ENCODE data around the gene CPD. TPM values are rescaled to one million over a fixed set of nuclear protein-coding genes. Genes with fewer than 3 reads are reported as not detected.
"Not testable (repeated sequence)": the region's sequence is repeated elsewhere in the genome, so short reads cannot be mapped to it uniquely, and the experiment has no call there.

CPD gene
- total RNA-seq, 1 experiment from 2014 or later, result 38.0 TPM

- Histone ChIP-seq H3K27me3 (replicated peaks; ENCODE audit: insufficient read depth, low read depth, low read length, poor library complexity) (no peaks in the 10 kb centered on the region), H3K36me3 (ENCODE audit: insufficient read depth, low read length, poor library complexity, severe bottlenecking) (no peaks in the 10 kb centered on the region), H3K4me1 (ENCODE audit: insufficient read depth, low read length, poor library complexity, severe bottlenecking) (peaks cover 12% of the 10 kb centered on the region), H3K27ac (ENCODE audit: low read depth, low read length, poor library complexity, severe bottlenecking) (no peak overlapping the region), H3K4me3 (ENCODE audit: low read depth, low read length, poor library complexity, severe bottlenecking) (no peak overlapping the region), H3K9me3 (ENCODE audit: low read depth, low read length, poor library complexity, severe bottlenecking) (no peaks in the 10 kb centered on the region)
- POLR2A ChIA-PET (ENCODE audit: low non-redundant PET), result no interaction called here
- CTCF ChIA-PET, result interaction anchor here (0.6 to 1.0 kb wide), 3 partner anchors 44 to 391 kb away, joined by 4 to 7 read pairs (median 4); partner anchors contain the start of genes CRLF3 and GOSR1
- TF ChIP-seq EZH2 (IDR thresholded peaks at IDR 0.05; ENCODE audit: borderline replicate concordance, low read depth, low read length, poor library complexity, severe bottlenecking) (no peak), CTCF (conservative IDR thresholded peaks at IDR 0.05; ENCODE audit: low read depth, low read length) (no peak)
- no TSS peak for BruUV-seq (replicated peaks)
- DNase-seq (ENCODE audit: low spot score), result peak; percentile 89
- intact Hi-C loops (cut with micrococcal nuclease; ENCODE audit: unreplicated experiment), result loop anchor here (10.0 kb wide), 1 partner anchor 61 kb away; no protein-coding TSS in a partner anchor
These were observed 54.8 kb downstream of the CPD start for GRCh38 chr17:30433514-30433913.

GRCh38 chr17:30436729-30437128, 58.0 kb downstream of the CPD start:
- Histone ChIP-seq H3K27me3 (replicated peaks; ENCODE audit: insufficient read depth, low read depth, low read length, poor library complexity) (no peaks in the 10 kb centered on the region), H3K36me3 (ENCODE audit: insufficient read depth, low read length, poor library complexity, severe bottlenecking) (no peaks in the 10 kb centered on the region), H3K4me1 (ENCODE audit: insufficient read depth, low read length, poor library complexity, severe bottlenecking) (peaks cover 12% of the 10 kb centered on the region), H3K9me3 (ENCODE audit: low read depth, low read length, poor library complexity, severe bottlenecking) (no peaks in the 10 kb centered on the region), H3K4me3 (ENCODE audit: low read depth, low read length, poor library complexity, severe bottlenecking) (no peak overlapping the region), H3K27ac (ENCODE audit: low read depth, low read length, poor library complexity, severe bottlenecking) (no peak overlapping the region)
- POLR2A ChIA-PET (ENCODE audit: low non-redundant PET), result no interaction called here
- intact Hi-C loops (cut with micrococcal nuclease; ENCODE audit: unreplicated experiment), result loop anchor here (10.0 kb wide), 1 partner anchor 58 kb away; no protein-coding TSS in a partner anchor
- CTCF ChIA-PET, result no interaction called here
- no peak for TF ChIP-seq EZH2 (IDR thresholded peaks at IDR 0.05; ENCODE audit: borderline replicate concordance, low read depth, low read length, poor library complexity, severe bottlenecking)
- no peak for TF ChIP-seq CTCF (conservative IDR thresholded peaks at IDR 0.05; ENCODE audit: low read depth, low read length)
- BruUV-seq (replicated peaks), result no TSS peak
- no peak for DNase-seq (ENCODE audit: low spot score)

GRCh38 chr17:30443721-30444120, 65.0 kb downstream of the CPD start:
- POLR2A ChIA-PET (ENCODE audit: low non-redundant PET), result no interaction called here
- DNase-seq (ENCODE audit: low spot score), result no peak
- CTCF ChIA-PET, result no interaction called here
- TF ChIP-seq CTCF (conservative IDR thresholded peaks at IDR 0.05; ENCODE audit: low read depth, low read length), result no peak
- no peak for TF ChIP-seq EZH2 (IDR thresholded peaks at IDR 0.05; ENCODE audit: borderline replicate concordance, low read depth, low read length, poor library complexity, severe bottlenecking)
- Histone ChIP-seq H3K27ac (ENCODE audit: low read depth, low read length, poor library complexity, severe bottlenecking) (no peak overlapping the region), H3K36me3 (ENCODE audit: insufficient read depth, low read length, poor library complexity, severe bottlenecking) (peaks cover 4% of the 10 kb centered on the region), H3K27me3 (replicated peaks; ENCODE audit: insufficient read depth, low read depth, low read length, poor library complexity) (no peaks in the 10 kb centered on the region), H3K9me3 (ENCODE audit: low read depth, low read length, poor library complexity, severe bottlenecking) (no peaks in the 10 kb centered on the region), H3K4me3 (ENCODE audit: low read depth, low read length, poor library complexity, severe bottlenecking) (no peak overlapping the region), H3K4me1 (ENCODE audit: insufficient read depth, low read length, poor library complexity, severe bottlenecking) (no peaks in the 10 kb centered on the region)
- intact Hi-C loops (cut with micrococcal nuclease; ENCODE audit: unreplicated experiment), result no loop called here
- BruUV-seq (replicated peaks), result no TSS peak

GRCh38 chr17:30446640-30447039, 67.9 kb downstream of the CPD start:
- H3K27me3 ChIP-seq (replicated peaks; ENCODE audit: insufficient read depth, low read depth, low read length, poor library complexity); POLR2A ChIA-PET (ENCODE audit: low non-redundant PET); CTCF ChIA-PET; H3K27ac ChIP-seq (ENCODE audit: low read depth, low read length, poor library complexity, severe bottlenecking); DNase-seq (ENCODE audit: low spot score); intact Hi-C loops (cut with micrococcal nuclease; ENCODE audit: unreplicated experiment); H3K36me3 ChIP-seq (ENCODE audit: insufficient read depth, low read length, poor library complexity, severe bottlenecking); H3K9me3 ChIP-seq (ENCODE audit: low read depth, low read length, poor library complexity, severe bottlenecking); H3K4me3 ChIP-seq (ENCODE audit: low read depth, low read length, poor library complexity, severe bottlenecking); BruUV-seq (replicated peaks); H3K4me1 ChIP-seq (ENCODE audit: insufficient read depth, low read length, poor library complexity, severe bottlenecking): not testable (repeated sequence)
